Smooth muscle cell (in vitro differentiated cells): ENCODE measurements around the gene JPT2. TPM values are rescaled to one million over a fixed set of nuclear protein-coding genes. Genes with fewer than 3 reads are reported as not detected.

Experiments used
- DNase-seq: peaks from one replicate; lab custom pipeline; 2025; ENCODE audit not compliant: unreplicated experiment; lab: John Stamatoyannopoulos, UW
- H2AFZ ChIP-seq: fragments of 200-600 bp; sonication (generic); 2 replicates; pipeline ENCODE4 v1.6.0; 2016; ENCODE audit warnings: antibody characterized with exemption, low read depth, mild to moderate bottlenecking
- H3F3A ChIP-seq: fragments of 200-600 bp; sonication (generic); 2 replicates; pipeline ENCODE4 v1.6.0; 2017; ENCODE audit warnings: antibody characterized with exemption, low read depth
- H3K27ac ChIP-seq: fragments of 200-600 bp; sonication (generic); 2 replicates; pipeline ENCODE4 v1.5.1; 2016; ENCODE audit warnings: low read depth, mild to moderate bottlenecking
- H3K27me3 ChIP-seq: fragments of 200-600 bp; sonication (generic); 2 replicates; pipeline ENCODE4 v1.6.1; 2016; ENCODE audit warnings: low read depth, mild to moderate bottlenecking
- H3K36me3 ChIP-seq: fragments of 200-600 bp; sonication (generic); 2 replicates; pipeline ENCODE4 v1.5.1; 2016; ENCODE audit warnings: low read depth
- H3K4me1 ChIP-seq: fragments of 200-600 bp; sonication (generic); 2 replicates; pipeline ENCODE4 v1.5.1; 2016; ENCODE audit warnings: low read depth
- H3K4me2 ChIP-seq: fragments of 200-600 bp; sonication (generic); 2 replicates; pipeline ENCODE4 v1.6.0; 2016; ENCODE audit warnings: mild to moderate bottlenecking
- H3K4me3 ChIP-seq: fragments of 200-600 bp; sonication (generic); 2 replicates; pipeline ENCODE4 v1.5.1; 2016; ENCODE audit warnings: mild to moderate bottlenecking
- H3K79me2 ChIP-seq: fragments of 200-600 bp; sonication (generic); 2 replicates; pipeline ENCODE4 v1.6.0; 2016; ENCODE audit warnings: low read depth, mild to moderate bottlenecking
- H3K9ac ChIP-seq: fragments of 200-600 bp; sonication (generic); 2 replicates; pipeline ENCODE4 v1.6.0; 2016; ENCODE audit warnings: low read depth
- H3K9me3 ChIP-seq: fragments of 200-600 bp; sonication (generic); replicated peaks from 2 replicates; pipeline ENCODE4 v1.5.1; 2016; ENCODE audit warnings: low read depth
- H4K20me1 ChIP-seq: fragments of 200-600 bp; sonication (generic); 2 replicates; pipeline ENCODE4 v1.6.0; 2016; ENCODE audit warnings: low read depth
- WGBS: methylation state at CpG from one replicate; pipeline ENCODE4 v1.1.7; 2016; ENCODE audit warnings: low lambda C conversion rate; 5-methylcytosine and 5-hydroxymethylcytosine counted together
- polyA plus RNA-seq: library from polyadenylated mRNA; unstranded; fragments of >200 nt; fragmentation: Nextera tagmentation; extraction: Ambion mirVana; gene quantifications from 2 replicates; pipeline ENCODE4 v1.2.1, GENCODE V29; 2016
- total RNA-seq: library from RNA; depleted of rRNA; stranded (reverse); fragments of >200 nt; gene quantifications from 2 replicates; pipeline ENCODE4 v1.2.3, GENCODE V29; 2014
- TF ChIP-seq, protein P1 (sequence below): fragments of 200-600 bp; sonication (generic); IDR thresholded peaks from 2 replicates; pipeline ENCODE4 v1.5.1; 2017; ENCODE audit warnings: borderline replicate concordance, mild to moderate bottlenecking, antibody characterized with exemption; ENCODE audit not compliant: insufficient read depth, poor library complexity, severe bottlenecking

JPT2 gene
- total and polyA plus RNA-seq, 2 experiments from 2014 or later = 7.2 to 28.6 TPM

DNA sequence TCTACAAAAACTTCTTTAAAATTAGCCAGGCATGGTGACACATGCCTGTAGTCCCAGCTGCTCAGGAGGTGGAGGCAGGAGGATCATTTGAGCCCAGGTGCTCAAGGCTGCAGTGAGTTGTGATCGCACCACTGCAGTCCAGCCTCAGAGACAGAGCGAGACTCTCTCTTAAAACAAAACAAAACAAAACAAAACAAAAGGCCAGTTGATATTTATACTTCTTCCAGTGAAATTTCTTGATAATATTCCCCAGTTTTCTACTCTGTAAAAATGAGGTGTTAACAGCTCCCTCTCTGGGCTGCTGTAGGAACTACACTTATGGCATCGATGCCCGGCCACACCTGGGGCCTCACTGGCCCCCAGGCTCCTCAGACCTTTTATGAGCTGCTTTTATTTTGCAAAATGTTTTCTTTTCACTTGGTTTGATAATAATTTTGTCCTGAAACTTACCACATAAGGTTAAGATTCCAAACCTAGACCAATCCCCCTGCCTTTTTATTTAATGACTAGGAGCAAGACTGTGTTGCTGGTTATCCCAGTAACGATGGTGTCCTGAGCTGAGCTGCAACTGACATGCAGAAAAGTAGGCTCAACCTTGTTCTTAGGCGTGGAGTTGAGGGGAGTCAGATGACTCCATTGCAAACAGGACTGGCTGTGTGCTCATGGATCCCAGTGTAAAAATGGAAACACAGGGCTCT lies 45.5 kb downstream of the JPT2 start:
- peaks cover 78% of the 10 kb centered on the region for H4K20me1 ChIP-seq
- no peaks in the 10 kb centered on the region for H3K9me3 ChIP-seq
- H3F3A ChIP-seq = no peaks in the 10 kb centered on the region
- peak overlapping the region; percentile 89 for H3K27ac ChIP-seq
- no peaks in the 10 kb centered on the region for H3K36me3 ChIP-seq
- no peak overlapping the region for H3K4me2 ChIP-seq
- no peak overlapping the region for H2AFZ ChIP-seq
- 68% methylated on average over 6 of the region's 6 CpGs for WGBS
- H3K9ac ChIP-seq = no peak overlapping the region
- TF ChIP-seq, protein P1, sequence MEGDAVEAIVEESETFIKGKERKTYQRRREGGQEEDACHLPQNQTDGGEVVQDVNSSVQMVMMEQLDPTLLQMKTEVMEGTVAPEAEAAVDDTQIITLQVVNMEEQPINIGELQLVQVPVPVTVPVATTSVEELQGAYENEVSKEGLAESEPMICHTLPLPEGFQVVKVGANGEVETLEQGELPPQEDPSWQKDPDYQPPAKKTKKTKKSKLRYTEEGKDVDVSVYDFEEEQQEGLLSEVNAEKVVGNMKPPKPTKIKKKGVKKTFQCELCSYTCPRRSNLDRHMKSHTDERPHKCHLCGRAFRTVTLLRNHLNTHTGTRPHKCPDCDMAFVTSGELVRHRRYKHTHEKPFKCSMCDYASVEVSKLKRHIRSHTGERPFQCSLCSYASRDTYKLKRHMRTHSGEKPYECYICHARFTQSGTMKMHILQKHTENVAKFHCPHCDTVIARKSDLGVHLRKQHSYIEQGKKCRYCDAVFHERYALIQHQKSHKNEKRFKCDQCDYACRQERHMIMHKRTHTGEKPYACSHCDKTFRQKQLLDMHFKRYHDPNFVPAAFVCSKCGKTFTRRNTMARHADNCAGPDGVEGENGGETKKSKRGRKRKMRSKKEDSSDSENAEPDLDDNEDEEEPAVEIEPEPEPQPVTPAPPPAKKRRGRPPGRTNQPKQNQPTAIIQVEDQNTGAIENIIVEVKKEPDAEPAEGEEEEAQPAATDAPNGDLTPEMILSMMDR = peak; percentile 85
- H3K79me2 ChIP-seq = peaks cover 70% of the 10 kb centered on the region
- H3K4me1 ChIP-seq = no peaks in the 10 kb centered on the region
- no peaks in the 10 kb centered on the region for H3K27me3 ChIP-seq
- DNase-seq = no peak
- H3K4me3 ChIP-seq = no peak overlapping the region

DNA sequence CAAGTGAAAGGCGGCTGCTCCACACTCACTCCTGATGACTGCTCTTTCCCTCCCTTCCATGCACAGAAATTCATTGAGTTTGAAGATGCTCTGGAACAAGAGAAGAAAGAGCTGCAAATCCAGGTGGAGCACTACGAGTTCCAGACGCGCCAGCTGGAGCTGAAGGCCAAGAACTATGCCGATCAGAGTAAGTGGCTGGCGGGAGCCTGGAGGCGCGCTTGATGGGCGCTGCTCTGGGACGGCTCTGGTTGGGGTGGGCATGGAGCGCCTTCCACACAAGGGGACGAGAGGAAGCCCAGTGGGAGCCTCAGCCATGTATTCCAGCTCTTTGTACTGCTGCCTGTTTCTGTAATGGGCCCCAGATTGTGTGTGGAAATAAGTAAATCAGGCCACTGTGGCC lies 46.4 kb downstream of the JPT2 start:
- H4K20me1 ChIP-seq = peaks cover 73% of the 10 kb centered on the region
- TF ChIP-seq, protein P1 = no peak
- no peak overlapping the region for H3K4me3 ChIP-seq

DNA sequence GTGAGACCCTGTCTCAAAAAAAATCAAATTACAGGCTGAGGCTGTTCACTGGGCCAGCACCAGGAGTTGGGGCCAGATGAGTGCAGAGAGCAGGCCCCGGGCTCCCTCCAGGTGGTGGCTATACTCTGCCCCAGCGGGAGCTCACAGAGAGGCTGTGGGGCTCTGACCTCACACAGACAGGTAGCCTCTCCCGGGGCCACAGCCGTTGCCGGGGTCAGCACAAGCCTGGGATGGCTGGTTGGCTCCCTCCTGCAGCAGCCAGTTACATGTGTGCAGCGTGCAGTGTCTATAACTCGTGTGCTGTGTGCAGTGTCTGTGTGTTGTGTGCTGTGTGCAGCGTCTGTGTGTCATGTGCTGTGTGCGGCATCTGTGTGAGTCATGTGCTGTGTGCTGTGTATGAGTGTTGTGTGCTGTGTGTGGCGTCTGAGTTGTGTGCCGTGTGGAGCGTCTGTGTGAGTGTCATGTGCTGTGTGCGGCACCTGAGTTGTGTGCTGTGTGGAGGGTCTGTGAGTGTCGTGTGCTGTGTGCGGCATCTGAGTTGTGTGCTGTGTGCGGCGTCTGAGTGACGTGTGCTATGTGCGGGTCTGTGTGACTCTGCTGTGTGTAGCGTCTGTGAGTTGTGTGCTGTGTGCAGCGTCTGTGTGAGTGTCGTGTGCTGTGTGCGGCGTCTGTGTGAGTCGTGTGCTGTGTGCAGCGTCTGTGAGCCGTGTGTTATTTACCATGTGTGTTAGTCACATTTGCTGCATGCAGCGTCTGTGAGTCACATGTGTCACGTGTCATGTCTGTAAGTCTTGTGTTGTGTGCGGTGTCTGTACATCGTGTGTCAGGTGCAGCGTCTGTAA lies 48.8 kb downstream of the JPT2 start:
- DNase-seq = no peak
- Histone ChIP-seq H2AFZ (no peak overlapping the region), H3K36me3 (no peaks in the 10 kb centered on the region), H3K27ac (no peak overlapping the region), H4K20me1 (peaks cover 52% of the 10 kb centered on the region), H3K4me1 (no peaks in the 10 kb centered on the region), H3K4me2 (no peak overlapping the region), H3K9ac (no peak overlapping the region), H3K4me3 (no peak overlapping the region), H3K9me3 (no peaks in the 10 kb centered on the region), H3K79me2 (peaks cover 41% of the 10 kb centered on the region), H3F3A (no peaks in the 10 kb centered on the region), H3K27me3 (no peaks in the 10 kb centered on the region)
- TF ChIP-seq, protein P1 = no peak
- 97% methylated on average over 31 of the region's 32 CpGs for WGBS

More for the DNA sequence above, 46.4 kb downstream of the JPT2 start:
- Histone ChIP-seq H3K9me3 (no peaks in the 10 kb centered on the region), H3K79me2 (peaks cover 61% of the 10 kb centered on the region), H3K36me3 (no peaks in the 10 kb centered on the region), H2AFZ (no peak overlapping the region), H3K27ac (no peak overlapping the region), H3F3A (no peaks in the 10 kb centered on the region), H3K4me1 (no peaks in the 10 kb centered on the region), H3K4me2 (no peak overlapping the region), H3K27me3 (no peaks in the 10 kb centered on the region), H3K9ac (no peak overlapping the region)
- no peak for DNase-seq
- WGBS = 98% methylated on average over 12 of the region's 12 CpGs
